Measurements from ENCODE around the gene EFTUD2. TPM values are rescaled to one million over a fixed set of nuclear protein-coding genes. Genes with fewer than 3 reads are reported as not detected.

The EFTUD2 gene
- total and polyA plus RNA-seq, 2 of the 13 experiments (the other 11 are each of a cell fraction or from before 2014, with no cell fraction given): 111 to 137 TPM

- no peak for TF ChIP-seq ZNF260 (CRISPR knock-in tag; IDR thresholded peaks at IDR 0.05; ENCODE audit: borderline replicate concordance, low read depth)
- peak; percentile 68; the same call in 1 of the 2 replicates for TF ChIP-seq EED (CRISPR knock-in tag; IDR thresholded peaks at IDR 0.05)
- TF ChIP-seq ZNF577 (CRISPR knock-in tag; IDR thresholded peaks at IDR 0.05; ENCODE audit: borderline replicate concordance, low read depth): no peak
- peak; percentile 90 to 95 for TF ChIP-seq POLR2A (IDR thresholded peaks at IDR 0.05; ENCODE audit: insufficient read depth in 1 of 2, low read depth in 2 of 2, low read length in 2 of 2)
- TF ChIP-seq ZNF230 (CRISPR knock-in tag; IDR thresholded peaks at IDR 0.05): peak; percentile 97
- no peak for TF ChIP-seq SSRP1 (CRISPR knock-in tag; IDR thresholded peaks at IDR 0.05)
- peak; percentile 99 for TF ChIP-seq ZNF501 (CRISPR knock-in tag; IDR thresholded peaks at IDR 0.05)
- peak; percentile 58; the same call in 1 of the 2 replicates for TF ChIP-seq SOX13 (IDR thresholded peaks at IDR 0.05)
- TF ChIP-seq SOX13 (CRISPR knock-in tag; conservative IDR thresholded peaks at IDR 0.05 in 1 of 2, IDR thresholded peaks at IDR 0.05 in 1 of 2): peak in 1 of 2 experiments; percentile 63; a peak in 1 of 4 replicates
- TF ChIP-seq U2AF2 (IDR thresholded peaks at IDR 0.05; ENCODE audit: low read depth, low read length): 0 out of 2 replicates have a peak, but pooled peaks have one; percentile 5
- TF ChIP-seq PHF20 (CRISPR knock-in tag; IDR thresholded peaks at IDR 0.05): peak; percentile 100
- peak; percentile 96 for TF ChIP-seq ZNF574 (CRISPR knock-in tag; IDR thresholded peaks at IDR 0.05)
- 0 out of 2 replicates have a peak, but pooled peaks have one; percentile 64 for TF ChIP-seq ZNF24 (IDR thresholded peaks at IDR 0.05)
- TF ChIP-seq ZNF414 (CRISPR knock-in tag; IDR thresholded peaks at IDR 0.05): peak; percentile 93; the same call in 1 of the 2 replicates
- no peak for TF ChIP-seq ZNF20 (CRISPR knock-in tag; IDR thresholded peaks at IDR 0.05)
- TF ChIP-seq NFKBIZ (CRISPR knock-in tag; IDR thresholded peaks at IDR 0.05): peak; percentile 52; the same call in 1 of the 2 replicates
- TF ChIP-seq BRF2 (CRISPR knock-in tag; IDR thresholded peaks at IDR 0.05): peak; percentile 90; the same call in 1 of the 2 replicates
- TF ChIP-seq MAFF (IDR thresholded peaks at IDR 0.05; ENCODE audit: low read depth, low read length): peak; percentile 7; the same call in 1 of the 2 replicates
- TF ChIP-seq HNRNPLL (IDR thresholded peaks at IDR 0.05; ENCODE audit: low read depth, low read length, poor library complexity, severe bottlenecking): peak; percentile 98
- TF ChIP-seq RORA (CRISPR knock-in tag; IDR thresholded peaks at IDR 0.05): no peak
- TF ChIP-seq ZHX1 (CRISPR knock-in tag; IDR thresholded peaks at IDR 0.05; ENCODE audit: low read depth): peak; percentile 70; the same call in 1 of the 2 replicates
- no peak for TF ChIP-seq NR3C1 (CRISPR knock-in tag; IDR thresholded peaks at IDR 0.05)
These were observed at the start of gene EFTUD2 (continued) for GRCh38 chr17:44899074-44899782.
